ENCODE data around the gene STRIT1.

Gene STRIT1

DNA sequence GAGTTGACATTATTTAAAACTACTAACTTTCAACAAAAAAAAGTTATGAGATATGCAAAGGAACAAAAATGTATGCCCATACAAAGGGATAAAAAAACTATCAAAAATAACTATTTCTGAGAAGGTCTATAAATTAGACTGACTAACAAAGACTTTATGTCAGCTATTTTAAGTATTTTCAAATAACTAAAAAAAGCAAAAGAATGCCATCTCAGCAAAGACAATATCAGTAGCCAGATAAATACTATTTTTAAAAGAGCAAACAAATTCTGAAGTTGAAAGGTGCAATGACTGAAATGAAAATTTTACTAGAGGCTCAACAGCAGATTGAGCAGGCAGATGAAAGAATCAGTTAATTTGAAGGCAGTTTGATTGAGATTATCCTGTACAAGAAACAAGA lies 3.6 kb upstream of the STRIT1 start:
- TF ChIP-seq, protein P1, sequence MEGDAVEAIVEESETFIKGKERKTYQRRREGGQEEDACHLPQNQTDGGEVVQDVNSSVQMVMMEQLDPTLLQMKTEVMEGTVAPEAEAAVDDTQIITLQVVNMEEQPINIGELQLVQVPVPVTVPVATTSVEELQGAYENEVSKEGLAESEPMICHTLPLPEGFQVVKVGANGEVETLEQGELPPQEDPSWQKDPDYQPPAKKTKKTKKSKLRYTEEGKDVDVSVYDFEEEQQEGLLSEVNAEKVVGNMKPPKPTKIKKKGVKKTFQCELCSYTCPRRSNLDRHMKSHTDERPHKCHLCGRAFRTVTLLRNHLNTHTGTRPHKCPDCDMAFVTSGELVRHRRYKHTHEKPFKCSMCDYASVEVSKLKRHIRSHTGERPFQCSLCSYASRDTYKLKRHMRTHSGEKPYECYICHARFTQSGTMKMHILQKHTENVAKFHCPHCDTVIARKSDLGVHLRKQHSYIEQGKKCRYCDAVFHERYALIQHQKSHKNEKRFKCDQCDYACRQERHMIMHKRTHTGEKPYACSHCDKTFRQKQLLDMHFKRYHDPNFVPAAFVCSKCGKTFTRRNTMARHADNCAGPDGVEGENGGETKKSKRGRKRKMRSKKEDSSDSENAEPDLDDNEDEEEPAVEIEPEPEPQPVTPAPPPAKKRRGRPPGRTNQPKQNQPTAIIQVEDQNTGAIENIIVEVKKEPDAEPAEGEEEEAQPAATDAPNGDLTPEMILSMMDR (IDR thresholded peaks at IDR 0.05; ENCODE audit: control extremely low read depth, extremely low read depth, low read depth, missing control alignments): no peak
- DNase-seq (ENCODE audit: extremely low spot score): no peak
- ChIA-PET POLR2A (no interaction called here), CTCF (interaction anchor here (1.0 to 1.5 kb wide), 3 partner anchors 10 to 13 kb away, joined by 3 to 5 read pairs (median 4); no protein-coding TSS in a partner anchor)

DNA sequence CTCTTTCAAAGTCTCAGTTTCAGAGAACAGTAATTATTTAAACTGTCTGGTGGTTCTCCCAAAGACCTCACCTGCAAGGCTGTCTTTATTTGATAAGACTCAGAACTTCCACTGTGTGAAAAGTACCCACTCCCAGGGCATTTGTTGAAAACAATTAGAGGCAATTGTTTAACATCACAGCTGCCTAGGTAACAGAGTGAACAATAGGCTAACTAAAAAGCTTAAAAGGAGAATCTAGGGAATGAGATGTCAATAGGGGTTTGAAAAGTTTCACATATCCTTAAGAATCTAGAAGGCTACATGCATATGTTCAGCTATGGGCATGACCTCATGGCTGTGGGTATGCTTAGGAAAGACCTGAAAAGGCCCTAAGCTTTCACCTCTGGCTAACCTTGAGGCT lies 2.9 kb upstream of the STRIT1 start:
- CTCF ChIA-PET: interaction anchor here (1.5 kb wide), 1 partner anchor 10 kb away, joined by 4 read pairs; no protein-coding TSS in a partner anchor

DNA sequence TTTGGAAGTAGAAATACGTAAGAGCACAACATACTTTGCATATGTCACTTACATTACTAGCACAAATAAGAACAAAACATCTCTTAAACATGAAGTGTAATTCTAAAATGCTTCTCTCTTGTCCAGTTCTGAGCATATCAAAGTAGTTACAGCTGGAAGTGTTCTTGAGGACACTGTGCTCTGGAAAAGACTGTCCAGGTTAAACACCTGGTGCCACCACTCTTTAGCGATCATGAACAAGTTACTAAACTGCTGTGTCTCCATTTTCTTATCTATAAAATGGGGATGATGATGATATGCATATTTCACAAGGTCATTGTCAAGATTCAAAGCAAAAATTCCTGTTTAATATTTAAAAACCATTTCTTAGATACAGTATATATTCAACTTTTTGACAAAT lies 790 bp downstream of the STRIT1 start:
- DNase-seq (ENCODE audit: extremely low spot score): no peak
- CTCF ChIA-PET: no interaction called here
- POLR2A ChIA-PET: no interaction called here
- TF ChIP-seq, protein P1 (IDR thresholded peaks at IDR 0.05; ENCODE audit: control extremely low read depth, extremely low read depth, low read depth, missing control alignments): no peak

More for the DNA sequence above, 2.9 kb upstream of the STRIT1 start:
- POLR2A ChIA-PET: no interaction called here
- no peak for DNase-seq (ENCODE audit: extremely low spot score)
- TF ChIP-seq, protein P1 (IDR thresholded peaks at IDR 0.05; ENCODE audit: control extremely low read depth, extremely low read depth, low read depth, missing control alignments): no peak

DNA sequence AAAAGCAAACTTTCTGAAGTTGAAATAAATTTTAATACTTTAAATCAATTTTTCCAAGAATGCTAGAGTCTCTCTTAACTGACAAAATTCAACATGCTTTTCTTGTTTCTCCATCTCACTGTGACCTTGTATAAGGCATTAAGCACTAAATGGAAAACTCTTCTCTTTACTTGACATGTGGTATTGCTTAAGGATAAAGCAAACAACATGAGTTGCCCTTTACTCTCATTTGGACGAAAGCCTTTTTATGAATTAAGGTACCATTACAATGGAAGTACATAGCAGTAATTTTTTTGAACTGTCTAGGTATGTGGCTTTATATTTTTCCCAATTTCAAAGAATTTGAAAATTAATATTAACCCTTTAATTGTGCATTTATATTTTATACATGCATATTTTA lies 1.4 kb downstream of the STRIT1 start:
- ChIA-PET POLR2A (no interaction called here), CTCF (no interaction called here)
- DNase-seq (ENCODE audit: extremely low spot score): no peak
- TF ChIP-seq, protein P1 (IDR thresholded peaks at IDR 0.05; ENCODE audit: control extremely low read depth, extremely low read depth, low read depth, missing control alignments): no peak

DNA sequence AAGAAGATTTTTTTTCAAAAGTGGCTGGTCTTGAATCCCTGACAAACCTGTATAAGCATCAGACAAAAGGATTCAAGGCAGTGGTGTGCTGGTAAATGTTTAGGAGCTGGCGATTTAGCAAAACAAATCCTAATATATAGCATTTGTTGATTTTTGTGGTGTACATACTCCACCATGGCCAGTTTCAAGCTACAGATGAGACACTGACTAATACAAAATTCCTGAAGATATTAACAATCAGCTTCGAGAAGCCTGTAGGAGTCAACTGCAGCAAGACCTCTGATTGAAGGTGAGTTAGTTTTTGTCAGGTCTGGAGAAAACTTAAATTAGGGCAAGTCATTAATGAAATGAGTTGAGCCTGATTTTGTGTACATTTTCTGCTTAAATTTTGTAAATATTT lies 6.7 kb downstream of the STRIT1 start:
- TF ChIP-seq, protein P1 (IDR thresholded peaks at IDR 0.05; ENCODE audit: control extremely low read depth, extremely low read depth, low read depth, missing control alignments): no peak
- ChIA-PET POLR2A (no interaction called here), CTCF (interaction anchor here (1.4 to 1.5 kb wide), 2 partner anchors 10 to 11 kb away, joined by 3 to 4 read pairs; no protein-coding TSS in a partner anchor)
- no peak for DNase-seq (ENCODE audit: extremely low spot score)

DNA sequence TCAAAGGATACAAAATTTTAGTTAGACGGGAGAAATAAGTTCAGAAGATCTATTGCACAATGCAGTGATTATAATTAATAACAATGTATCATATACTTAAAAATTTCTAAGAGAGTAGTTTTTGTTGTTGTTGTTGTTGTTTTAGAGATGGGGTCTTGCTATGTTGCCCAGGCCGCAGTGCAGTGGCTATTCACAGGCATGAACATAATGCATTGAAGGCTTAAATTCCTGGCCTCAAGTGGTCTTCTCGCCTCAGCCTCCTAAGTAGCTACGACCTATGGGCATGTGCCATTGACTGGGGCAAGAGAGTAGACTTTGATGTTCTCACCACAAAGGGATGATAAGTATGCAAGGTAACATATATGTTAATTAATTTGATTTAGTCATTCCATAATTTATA lies 7.5 kb downstream of the STRIT1 start:
- DNase-seq (ENCODE audit: extremely low spot score): no peak
- CTCF ChIA-PET: interaction anchor here (1.5 kb wide), 1 partner anchor 10 kb away, joined by 4 read pairs; no protein-coding TSS in a partner anchor
- POLR2A ChIA-PET: no interaction called here
- TF ChIP-seq, protein P1 (IDR thresholded peaks at IDR 0.05; ENCODE audit: control extremely low read depth, extremely low read depth, low read depth, missing control alignments): no peak
